Activated CD4-positive, alpha-beta memory T cell treated with anti-CD3 and anti-CD28 coated beads for 36 hours (primary cell): ENCODE data around the gene PLA2G4B. TPM values are rescaled to one million over a fixed set of nuclear protein-coding genes. Genes with fewer than 3 reads are reported as not detected.

Source experiments
- CTCF ChIA-PET: fragments of 350-600 bp; sonication (Branson Sonifier 250); formaldehyde crosslinking; loops from one replicate; lab custom pipeline; 2021; ENCODE audit warnings: antibody characterized with exemption, inconsistent platforms; lab: Charles Lee
- POLR2A ChIA-PET: fragments of 350-600 bp; sonication (Branson Sonifier 250); formaldehyde crosslinking; loops from one replicate; lab custom pipeline; 2021; ENCODE audit warnings: antibody characterized with exemption; lab: Charles Lee
- DNase-seq: peaks from one replicate; pipeline ENCODE4 v3.0.0-alpha.2; 2020
- H3K27ac Mint-ChIP-seq: one replicate; pipeline ENCODE4 v1.8.0; 2021; ENCODE audit warnings: mixed read lengths
- H3K27me3 Mint-ChIP-seq: one replicate; pipeline ENCODE4 v1.8.0; 2021; ENCODE audit warnings: mixed read lengths
- H3K36me3 Mint-ChIP-seq: one replicate; pipeline ENCODE4 v1.8.0; 2021; ENCODE audit warnings: mixed read lengths
- H3K4me1 Mint-ChIP-seq: one replicate; pipeline ENCODE4 v1.8.0; 2021; ENCODE audit warnings: low read depth, mixed read lengths
- H3K4me3 Mint-ChIP-seq: one replicate; pipeline ENCODE4 v1.8.0; 2021; ENCODE audit warnings: mild to moderate bottlenecking, mixed read lengths
- H3K9me3 Mint-ChIP-seq: one replicate; pipeline ENCODE4 v1.8.0; 2021; ENCODE audit warnings: mixed read lengths
- intact Hi-C: fragments of 100-400 bp; cut with micrococcal nuclease; formaldehyde crosslinking; loops from one replicate; pipeline ENCODE4 v1.15.1; 2023
- microRNA-seq: library from miRNA; unstranded; fragments of <30 nt; microRNA quantifications from one replicate; pipeline ENCODE4 v1.2.0, GENCODE V29; 2022; ENCODE audit warnings: borderline number of aligned reads, borderline microRNAs expressed, borderline replicate concordance
- total RNA-seq, 2 experiments: library from RNA; stranded (reverse); gene quantifications; one replicate each; pipeline ENCODE4 v1.2.3, GENCODE V29; 2021

PLA2G4B gene
- total RNA-seq, 2 experiments from 2014 or later: 6.0 to 9.9 TPM

DNA sequence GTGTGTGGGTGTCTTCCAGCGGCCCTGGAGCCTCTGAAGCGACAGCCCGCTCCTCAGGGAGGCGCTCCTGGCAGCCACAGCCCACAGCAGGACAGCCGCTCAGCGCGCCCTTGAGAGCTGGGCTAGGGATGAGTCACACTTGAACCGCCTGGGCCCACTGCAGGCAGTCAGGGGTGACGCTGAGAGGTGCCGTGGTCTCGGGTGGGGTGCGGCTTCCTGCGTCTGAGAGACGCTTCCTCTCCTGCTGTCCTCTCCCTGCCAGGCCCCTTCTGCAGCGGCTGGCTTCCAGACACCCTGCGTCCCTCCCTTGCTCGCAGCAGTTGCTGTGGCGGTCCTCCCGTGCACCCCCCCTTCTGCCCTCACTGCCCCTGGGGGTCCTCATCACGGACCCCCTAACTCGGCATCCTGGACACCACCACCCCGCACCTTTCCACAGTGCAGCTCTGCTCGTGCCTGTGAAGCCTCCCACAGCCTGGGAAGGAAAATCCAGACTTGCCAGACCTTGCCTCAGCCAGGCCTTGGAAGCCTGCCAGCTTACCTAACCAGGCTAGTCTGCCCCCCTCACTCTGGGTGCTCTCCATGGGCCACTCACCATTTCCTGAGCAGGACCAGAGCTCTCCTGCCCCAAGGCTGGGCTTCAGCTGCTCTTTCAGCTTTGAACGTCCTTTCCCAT, 56.3 kb downstream of the PLA2G4B start:
- intact Hi-C loops: no loop called here
- Mint-ChIP-seq H3K9me3 (no peaks in the 10 kb centered on the region), H3K4me3 (peak overlapping the region; percentile 29), H3K4me1 (peaks cover 33% of the 10 kb centered on the region), H3K36me3 (peaks cover 13% of the 10 kb centered on the region), H3K27ac (peak overlapping the region; percentile 84), H3K27me3 (no peaks in the 10 kb centered on the region)
- ChIA-PET POLR2A (no interaction called here), CTCF (interaction anchor here (0.7 to 2.2 kb wide), 4 partner anchors 8 to 83 kb away, joined by 3 to 16 read pairs (median 5); no protein-coding TSS in a partner anchor)
- DNase-seq: peak; percentile 87

- Mint-ChIP-seq H3K36me3 (peaks cover 13% of the 10 kb centered on the region), H3K9me3 (no peaks in the 10 kb centered on the region), H3K4me1 (peaks cover 33% of the 10 kb centered on the region), H3K4me3 (no peak overlapping the region), H3K27me3 (no peaks in the 10 kb centered on the region), H3K27ac (peak overlapping the region; percentile 84)
- ChIA-PET POLR2A (no interaction called here), CTCF (interaction anchor here (1.4 to 2.2 kb wide), 3 partner anchors 8 to 84 kb away, joined by 3 to 16 read pairs (median 6); no protein-coding TSS in a partner anchor)
- no peak for DNase-seq
- intact Hi-C loops: no loop called here
Measured at GRCh38 chr15:41895491-41895890, 56.8 kb downstream of the PLA2G4B start.

DNA sequence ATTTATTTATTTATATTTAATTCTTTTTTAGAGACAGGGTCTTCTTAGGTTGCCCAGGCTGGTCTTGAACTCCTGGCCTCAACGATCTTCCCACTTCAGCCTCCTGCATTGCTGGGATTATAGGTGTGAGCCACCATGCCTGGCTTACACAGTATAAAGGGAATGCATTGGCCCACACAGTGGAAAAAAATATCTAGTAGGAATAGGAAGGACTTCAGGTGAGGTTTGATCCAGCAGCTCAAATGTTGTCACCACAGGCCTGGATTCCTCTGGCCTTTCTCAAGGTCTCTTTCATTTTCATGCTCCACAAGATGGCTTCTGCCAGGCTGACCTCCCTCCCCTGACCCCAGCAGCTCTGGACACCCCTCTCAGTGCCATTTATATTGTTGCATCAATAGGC, 57.3 kb downstream of the PLA2G4B start:
- ChIA-PET CTCF (interaction anchor here (1.4 to 2.2 kb wide), 3 partner anchors 7 to 84 kb away, joined by 3 to 16 read pairs (median 6); no protein-coding TSS in a partner anchor), POLR2A (no interaction called here)
- intact Hi-C loops: no loop called here
- peaks cover 16% of the 10 kb centered on the region for H3K36me3 Mint-ChIP-seq
- H3K27me3 Mint-ChIP-seq: no peaks in the 10 kb centered on the region
- no peak for DNase-seq
- H3K27ac Mint-ChIP-seq: no peak overlapping the region
- H3K4me3 Mint-ChIP-seq: no peak overlapping the region
- no peaks in the 10 kb centered on the region for H3K9me3 Mint-ChIP-seq
- H3K4me1 Mint-ChIP-seq: peaks cover 33% of the 10 kb centered on the region

- intact Hi-C loops: no loop called here
- no peaks in the 10 kb centered on the region for H3K9me3 Mint-ChIP-seq
- H3K27me3 Mint-ChIP-seq: no peaks in the 10 kb centered on the region
- H3K4me3 Mint-ChIP-seq: no peak overlapping the region
- ChIA-PET POLR2A (no interaction called here), CTCF (no interaction called here)
- DNase-seq: no peak
- no peak overlapping the region for H3K27ac Mint-ChIP-seq
- peaks cover 33% of the 10 kb centered on the region for H3K4me1 Mint-ChIP-seq
- H3K36me3 Mint-ChIP-seq: peaks cover 21% of the 10 kb centered on the region
Measured at GRCh38 chr15:41896566-41896965, 57.9 kb downstream of the PLA2G4B start.

DNA sequence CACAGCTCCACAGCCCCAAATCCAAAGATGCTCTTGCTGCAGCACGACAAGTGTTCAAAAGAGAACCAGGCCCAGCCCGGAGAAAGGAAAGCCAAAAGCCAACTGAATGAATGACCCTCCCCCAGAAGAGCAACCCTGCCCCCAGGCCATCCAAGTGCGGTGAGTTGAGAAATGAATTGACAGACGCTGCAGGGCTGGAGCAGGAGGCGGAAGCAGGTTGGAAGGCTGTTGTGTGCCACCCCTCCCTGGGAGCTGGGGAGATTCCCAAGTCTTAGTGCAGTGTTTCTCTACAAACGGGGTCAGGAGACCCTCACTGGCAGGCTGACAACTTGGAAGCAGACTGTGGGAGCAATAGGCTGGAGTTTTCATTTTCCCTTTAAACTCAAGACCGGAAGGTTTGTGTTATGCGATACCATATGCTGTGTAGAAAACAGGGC, 58.7 kb downstream of the PLA2G4B start:
- intact Hi-C loops: no loop called here
- ChIA-PET POLR2A (no interaction called here), CTCF (interaction anchor here (0.7 kb wide), 1 partner anchor 32 kb away, joined by 3 read pairs; no protein-coding TSS in a partner anchor)
- Mint-ChIP-seq H3K27ac (peak overlapping the region; percentile 46), H3K9me3 (no peaks in the 10 kb centered on the region), H3K4me3 (no peak overlapping the region), H3K4me1 (peaks cover 32% of the 10 kb centered on the region), H3K27me3 (no peaks in the 10 kb centered on the region), H3K36me3 (peaks cover 24% of the 10 kb centered on the region)
- DNase-seq: no peak

Small RNA genes lying within 50 kb of the gene (microRNA-seq; reads per million reads assigned to microRNA genes)
- gene MIR4310: not detected

Other genes starting within 250 kb of the PLA2G4B start
- gene MGA, start 178.4 kb upstream of the PLA2G4B start, total RNA-seq: 10 to 100 TPM; 29.6 to 31.4 TPM
- gene MAPKBP1, start 64.4 kb upstream of the PLA2G4B start, total RNA-seq: 10 to 100 TPM; 16.1 to 16.6 TPM
- 10 to 100 TPM; 17.9 to 24.8 TPM for gene JMJD7, start 10.8 kb upstream of the PLA2G4B start, total RNA-seq
- 1 to 10 TPM in 1 of 2 experiments, under 1 TPM in 1; 0.88 to 1.6 TPM for gene SPTBN5, start 55.2 kb downstream of the PLA2G4B start, total RNA-seq
- 10 to 100 TPM; 43.6 to 45.0 TPM for gene EHD4, start 133.7 kb downstream of the PLA2G4B start, total RNA-seq
- gene PLA2G4E, start 182.2 kb downstream of the PLA2G4B start, total RNA-seq: not detected